ENCODE data around the gene GRK5. TPM values are rescaled to one million over a fixed set of nuclear protein-coding genes. Genes with fewer than 3 reads are reported as not detected.

GRK5 gene
- total RNA-seq, 1 experiment from 2014 or later = 2.3 TPM

DNA sequence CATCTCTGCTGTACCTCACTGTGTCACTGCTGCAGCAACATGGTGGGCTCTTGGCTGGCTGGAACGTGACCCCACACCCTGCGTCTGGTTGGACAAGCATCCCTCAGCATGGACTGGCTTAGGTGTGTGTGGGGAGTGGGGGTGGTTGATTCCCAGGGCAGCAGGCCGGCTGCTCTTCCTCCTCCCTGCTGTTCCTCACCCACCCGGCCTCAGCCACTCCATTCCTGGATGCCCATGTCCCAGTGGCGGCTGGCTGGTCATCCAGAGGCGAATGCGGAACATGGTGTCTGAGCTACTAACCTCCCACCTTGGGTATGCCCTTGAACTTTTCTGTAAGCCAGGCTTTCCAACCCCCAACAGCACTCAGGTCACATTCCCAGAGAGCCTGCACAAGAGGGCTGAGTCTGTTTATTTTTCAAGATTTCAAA is 81.2 kb downstream of the GRK5 start:
- POLR2A ChIA-PET = no interaction called here
- no peak overlapping the region for H3K4me3 Mint-ChIP-seq
- ATAC-seq = no peak
- TF ChIP-seq, protein P1, sequence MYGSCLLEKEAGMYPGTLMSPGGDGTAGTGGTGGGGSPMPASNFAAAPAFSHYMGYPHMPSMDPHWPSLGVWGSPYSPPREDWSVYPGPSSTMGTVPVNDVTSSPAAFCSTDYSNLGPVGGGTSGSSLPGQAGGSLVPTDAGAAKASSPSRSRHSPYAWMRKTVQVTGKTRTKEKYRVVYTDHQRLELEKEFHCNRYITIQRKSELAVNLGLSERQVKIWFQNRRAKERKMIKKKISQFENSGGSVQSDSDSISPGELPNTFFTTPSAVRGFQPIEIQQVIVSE (CRISPR knock-in tag; IDR thresholded peaks at IDR 0.05; ENCODE audit: borderline replicate concordance) = no peak
- no peak for TF ChIP-seq ATF1 (CRISPR knock-in tag; IDR thresholded peaks at IDR 0.05)
- TF ChIP-seq GABPB1 (CRISPR knock-in tag; IDR thresholded peaks at IDR 0.05) = no peak
- no peak for TF ChIP-seq GRHL2 (CRISPR knock-in tag; IDR thresholded peaks at IDR 0.05; ENCODE audit: insufficient replicate concordance, severe bottlenecking)
- TF ChIP-seq, protein P2, sequence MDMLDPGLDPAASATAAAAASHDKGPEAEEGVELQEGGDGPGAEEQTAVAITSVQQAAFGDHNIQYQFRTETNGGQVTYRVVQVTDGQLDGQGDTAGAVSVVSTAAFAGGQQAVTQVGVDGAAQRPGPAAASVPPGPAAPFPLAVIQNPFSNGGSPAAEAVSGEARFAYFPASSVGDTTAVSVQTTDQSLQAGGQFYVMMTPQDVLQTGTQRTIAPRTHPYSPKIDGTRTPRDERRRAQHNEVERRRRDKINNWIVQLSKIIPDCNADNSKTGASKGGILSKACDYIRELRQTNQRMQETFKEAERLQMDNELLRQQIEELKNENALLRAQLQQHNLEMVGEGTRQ (CRISPR knock-in tag; IDR thresholded peaks at IDR 0.05) = no peak
- no peak for TF ChIP-seq PRRX2 (CRISPR knock-in tag; IDR thresholded peaks at IDR 0.05)
- TF ChIP-seq, protein P3, sequence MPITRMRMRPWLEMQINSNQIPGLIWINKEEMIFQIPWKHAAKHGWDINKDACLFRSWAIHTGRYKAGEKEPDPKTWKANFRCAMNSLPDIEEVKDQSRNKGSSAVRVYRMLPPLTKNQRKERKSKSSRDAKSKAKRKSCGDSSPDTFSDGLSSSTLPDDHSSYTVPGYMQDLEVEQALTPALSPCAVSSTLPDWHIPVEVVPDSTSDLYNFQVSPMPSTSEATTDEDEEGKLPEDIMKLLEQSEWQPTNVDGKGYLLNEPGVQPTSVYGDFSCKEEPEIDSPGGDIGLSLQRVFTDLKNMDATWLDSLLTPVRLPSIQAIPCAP (CRISPR knock-in tag; IDR thresholded peaks at IDR 0.05) = no peak
- TF ChIP-seq, protein P4, sequence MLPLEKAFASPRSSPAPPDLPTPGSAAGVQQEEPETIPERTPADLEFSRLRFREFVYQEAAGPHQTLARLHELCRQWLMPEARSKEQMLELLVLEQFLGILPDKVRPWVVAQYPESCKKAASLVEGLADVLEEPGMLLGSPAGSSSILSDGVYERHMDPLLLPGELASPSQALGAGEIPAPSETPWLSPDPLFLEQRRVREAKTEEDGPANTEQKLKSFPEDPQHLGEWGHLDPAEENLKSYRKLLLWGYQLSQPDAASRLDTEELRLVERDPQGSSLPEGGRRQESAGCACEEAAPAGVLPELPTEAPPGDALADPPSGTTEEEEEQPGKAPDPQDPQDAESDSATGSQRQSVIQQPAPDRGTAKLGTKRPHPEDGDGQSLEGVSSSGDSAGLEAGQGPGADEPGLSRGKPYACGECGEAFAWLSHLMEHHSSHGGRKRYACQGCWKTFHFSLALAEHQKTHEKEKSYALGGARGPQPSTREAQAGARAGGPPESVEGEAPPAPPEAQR (CRISPR knock-in tag; IDR thresholded peaks at IDR 0.05) = no peak
- TF ChIP-seq, protein P5, sequence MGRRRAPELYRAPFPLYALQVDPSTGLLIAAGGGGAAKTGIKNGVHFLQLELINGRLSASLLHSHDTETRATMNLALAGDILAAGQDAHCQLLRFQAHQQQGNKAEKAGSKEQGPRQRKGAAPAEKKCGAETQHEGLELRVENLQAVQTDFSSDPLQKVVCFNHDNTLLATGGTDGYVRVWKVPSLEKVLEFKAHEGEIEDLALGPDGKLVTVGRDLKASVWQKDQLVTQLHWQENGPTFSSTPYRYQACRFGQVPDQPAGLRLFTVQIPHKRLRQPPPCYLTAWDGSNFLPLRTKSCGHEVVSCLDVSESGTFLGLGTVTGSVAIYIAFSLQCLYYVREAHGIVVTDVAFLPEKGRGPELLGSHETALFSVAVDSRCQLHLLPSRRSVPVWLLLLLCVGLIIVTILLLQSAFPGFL (CRISPR knock-in tag; IDR thresholded peaks at IDR 0.05; ENCODE audit: borderline replicate concordance) = no peak
- TF ChIP-seq, protein P6, sequence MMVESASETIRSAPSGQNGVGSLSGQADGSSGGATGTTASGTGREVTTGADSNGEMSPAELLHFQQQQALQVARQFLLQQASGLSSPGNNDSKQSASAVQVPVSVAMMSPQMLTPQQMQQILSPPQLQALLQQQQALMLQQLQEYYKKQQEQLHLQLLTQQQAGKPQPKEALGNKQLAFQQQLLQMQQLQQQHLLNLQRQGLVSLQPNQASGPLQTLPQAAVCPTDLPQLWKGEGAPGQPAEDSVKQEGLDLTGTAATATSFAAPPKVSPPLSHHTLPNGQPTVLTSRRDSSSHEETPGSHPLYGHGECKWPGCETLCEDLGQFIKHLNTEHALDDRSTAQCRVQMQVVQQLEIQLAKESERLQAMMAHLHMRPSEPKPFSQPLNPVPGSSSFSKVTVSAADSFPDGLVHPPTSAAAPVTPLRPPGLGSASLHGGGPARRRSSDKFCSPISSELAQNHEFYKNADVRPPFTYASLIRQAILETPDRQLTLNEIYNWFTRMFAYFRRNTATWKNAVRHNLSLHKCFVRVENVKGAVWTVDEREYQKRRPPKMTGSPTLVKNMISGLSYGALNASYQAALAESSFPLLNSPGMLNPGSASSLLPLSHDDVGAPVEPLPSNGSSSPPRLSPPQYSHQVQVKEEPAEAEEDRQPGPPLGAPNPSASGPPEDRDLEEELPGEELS (CRISPR knock-in tag; IDR thresholded peaks at IDR 0.05) = no peak
- no peak for TF ChIP-seq ZNF416 (CRISPR knock-in tag; IDR thresholded peaks at IDR 0.05)
- TF ChIP-seq, protein P7, sequence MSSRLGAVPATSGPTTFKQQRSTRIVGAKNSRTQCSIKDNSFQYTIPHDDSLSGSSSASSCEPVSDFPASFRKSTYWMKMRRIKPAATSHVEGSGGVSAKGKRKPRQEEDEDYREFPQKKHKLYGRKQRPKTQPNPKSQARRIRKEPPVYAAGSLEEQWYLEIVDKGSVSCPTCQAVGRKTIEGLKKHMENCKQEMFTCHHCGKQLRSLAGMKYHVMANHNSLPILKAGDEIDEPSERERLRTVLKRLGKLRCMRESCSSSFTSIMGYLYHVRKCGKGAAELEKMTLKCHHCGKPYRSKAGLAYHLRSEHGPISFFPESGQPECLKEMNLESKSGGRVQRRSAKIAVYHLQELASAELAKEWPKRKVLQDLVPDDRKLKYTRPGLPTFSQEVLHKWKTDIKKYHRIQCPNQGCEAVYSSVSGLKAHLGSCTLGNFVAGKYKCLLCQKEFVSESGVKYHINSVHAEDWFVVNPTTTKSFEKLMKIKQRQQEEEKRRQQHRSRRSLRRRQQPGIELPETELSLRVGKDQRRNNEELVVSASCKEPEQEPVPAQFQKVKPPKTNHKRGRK (CRISPR knock-in tag; IDR thresholded peaks at IDR 0.05; ENCODE audit: borderline replicate concordance) = no peak
- TF ChIP-seq RORB (CRISPR knock-in tag; IDR thresholded peaks at IDR 0.05) = no peak
- TF ChIP-seq NR2C2 (CRISPR knock-in tag; IDR thresholded peaks at IDR 0.05) = no peak
- TF ChIP-seq, protein P8, sequence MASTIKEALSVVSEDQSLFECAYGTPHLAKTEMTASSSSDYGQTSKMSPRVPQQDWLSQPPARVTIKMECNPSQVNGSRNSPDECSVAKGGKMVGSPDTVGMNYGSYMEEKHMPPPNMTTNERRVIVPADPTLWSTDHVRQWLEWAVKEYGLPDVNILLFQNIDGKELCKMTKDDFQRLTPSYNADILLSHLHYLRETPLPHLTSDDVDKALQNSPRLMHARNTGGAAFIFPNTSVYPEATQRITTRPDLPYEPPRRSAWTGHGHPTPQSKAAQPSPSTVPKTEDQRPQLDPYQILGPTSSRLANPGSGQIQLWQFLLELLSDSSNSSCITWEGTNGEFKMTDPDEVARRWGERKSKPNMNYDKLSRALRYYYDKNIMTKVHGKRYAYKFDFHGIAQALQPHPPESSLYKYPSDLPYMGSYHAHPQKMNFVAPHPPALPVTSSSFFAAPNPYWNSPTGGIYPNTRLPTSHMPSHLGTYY (CRISPR knock-in tag; IDR thresholded peaks at IDR 0.05) = no peak
- no peak for TF ChIP-seq NR1H2 (CRISPR knock-in tag; IDR thresholded peaks at IDR 0.05)
- TF ChIP-seq TEAD4 (CRISPR knock-in tag; IDR thresholded peaks at IDR 0.05) = no peak
- no peak for TF ChIP-seq ZNF219 (CRISPR knock-in tag; IDR thresholded peaks at IDR 0.05; ENCODE audit: borderline replicate concordance)
- peaks cover 3% of the 10 kb centered on the region for H3K27me3 Mint-ChIP-seq (ENCODE audit: low read depth)
- H3K27ac Mint-ChIP-seq = no peak overlapping the region
- CTCF ChIA-PET = interaction anchor here (0.9 kb wide), 1 partner anchor 79 kb away, joined by 3 read pairs; no protein-coding TSS in a partner anchor
- no peaks in the 10 kb centered on the region for H3K36me3 Mint-ChIP-seq
- H3K4me1 Mint-ChIP-seq = peaks cover 17% of the 10 kb centered on the region
- no peak for DNase-seq (ENCODE audit: low spot score)
- no peaks in the 10 kb centered on the region for H3K9me3 Mint-ChIP-seq
